ENCODE data around the gene ANKS1A. TPM values are rescaled to one million over a fixed set of nuclear protein-coding genes. Genes with fewer than 3 reads are reported as not detected.

Gene ANKS1A
- total RNA-seq, 1 donor from 2014 or later: 76.9 TPM

DNA sequence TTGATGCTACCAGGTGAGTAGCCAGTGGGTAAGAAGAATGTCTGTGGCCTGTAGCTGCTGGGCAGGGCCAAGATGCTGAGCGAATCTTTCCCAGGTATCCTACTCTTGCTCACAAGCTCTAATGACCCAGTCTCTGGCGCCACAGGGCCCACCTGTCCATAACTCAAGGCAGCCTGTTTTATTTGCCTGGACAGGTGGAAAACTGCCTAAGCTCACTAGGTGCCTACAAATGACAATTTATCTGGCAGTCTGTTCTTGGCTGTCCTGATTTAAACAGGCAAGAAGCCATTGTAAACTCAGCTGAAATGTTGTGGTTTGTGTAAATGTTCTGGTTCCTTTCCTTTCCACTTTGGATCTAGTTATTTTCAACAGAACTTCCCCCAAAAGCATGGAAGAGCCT lies 138.8 kb downstream of the ANKS1A start:
- Mint-ChIP-seq H3K4me3 (ENCODE audit: unreplicated experiment) (no peak overlapping the region), H3K27ac (ENCODE audit: unreplicated experiment) (no peak overlapping the region), H3K36me3 (ENCODE audit: unreplicated experiment) (peaks cover 5% of the 10 kb centered on the region), H3K9me3 (ENCODE audit: unreplicated experiment) (no peaks in the 10 kb centered on the region), H3K4me1 (ENCODE audit: low read depth, unreplicated experiment) (peaks cover 28% of the 10 kb centered on the region), H3K27me3 (ENCODE audit: unreplicated experiment) (peaks cover 7% of the 10 kb centered on the region)
- DNase-seq: no peak
- TF ChIP-seq CTCF (IDR thresholded peaks at IDR 0.05; ENCODE audit: partially characterized antibody, unreplicated experiment): no peak

DNA sequence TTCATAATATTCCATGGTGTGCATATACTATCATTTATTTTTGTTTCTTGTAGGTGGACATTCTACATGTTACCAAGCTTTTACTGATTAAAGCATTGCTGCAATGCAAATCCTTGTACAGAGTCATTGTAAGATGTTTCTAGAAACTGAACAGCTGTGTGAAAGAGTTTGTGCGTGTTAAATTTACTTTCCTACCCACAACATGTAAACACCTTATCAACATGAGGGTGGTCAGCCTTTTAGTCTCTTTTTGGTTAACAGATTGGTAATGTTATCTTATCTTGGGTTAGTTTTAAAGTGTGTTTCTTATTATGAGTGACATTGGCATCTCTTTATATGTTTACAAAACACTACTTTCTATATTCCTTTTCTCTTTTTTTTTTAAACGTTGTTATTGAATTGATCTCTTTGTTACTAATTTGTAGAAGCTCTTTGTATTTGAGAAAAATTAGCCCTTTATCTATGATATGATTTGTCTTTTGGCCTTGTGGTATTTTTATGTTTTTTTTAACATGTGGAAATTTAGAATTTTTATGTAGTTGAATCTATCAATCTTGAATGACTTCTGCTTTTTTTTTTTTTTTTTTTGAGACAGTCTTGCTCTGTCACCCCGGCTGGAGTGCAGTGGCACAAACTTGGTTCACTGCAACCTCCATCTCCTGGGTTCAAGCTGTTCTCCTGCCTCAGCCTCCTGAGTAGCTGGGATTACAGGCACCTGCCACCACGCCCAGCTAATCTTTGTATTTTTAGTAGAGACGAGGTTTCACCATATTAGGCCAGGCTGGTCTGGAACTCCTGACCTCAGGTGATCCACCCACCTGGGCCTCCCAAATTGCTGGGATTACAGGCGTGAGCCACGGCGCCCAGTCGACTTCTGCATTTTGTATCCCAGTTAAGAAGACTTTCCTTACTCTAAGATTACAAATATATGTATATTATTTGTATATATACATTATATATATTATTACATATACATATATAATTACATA lies 140.0 kb downstream of the ANKS1A start:
- Mint-ChIP-seq H3K27me3 (ENCODE audit: unreplicated experiment) (peaks cover 7% of the 10 kb centered on the region), H3K27ac (ENCODE audit: unreplicated experiment) (no peak overlapping the region), H3K4me3 (ENCODE audit: unreplicated experiment) (no peak overlapping the region), H3K9me3 (ENCODE audit: unreplicated experiment) (no peaks in the 10 kb centered on the region), H3K4me1 (ENCODE audit: low read depth, unreplicated experiment) (peaks cover 25% of the 10 kb centered on the region), H3K36me3 (ENCODE audit: unreplicated experiment) (peaks cover 5% of the 10 kb centered on the region)
- no peak for DNase-seq
- no peak for TF ChIP-seq CTCF (IDR thresholded peaks at IDR 0.05; ENCODE audit: partially characterized antibody, unreplicated experiment)

- no peak for TF ChIP-seq CTCF (IDR thresholded peaks at IDR 0.05; ENCODE audit: partially characterized antibody, unreplicated experiment)
- Mint-ChIP-seq H3K9me3 (ENCODE audit: unreplicated experiment) (no peaks in the 10 kb centered on the region), H3K36me3 (ENCODE audit: unreplicated experiment) (peaks cover 5% of the 10 kb centered on the region), H3K27me3 (ENCODE audit: unreplicated experiment) (peaks cover 7% of the 10 kb centered on the region), H3K4me1 (ENCODE audit: low read depth, unreplicated experiment) (peaks cover 20% of the 10 kb centered on the region), H3K4me3 (ENCODE audit: unreplicated experiment) (no peak overlapping the region), H3K27ac (ENCODE audit: unreplicated experiment) (no peak overlapping the region)
- no peak for DNase-seq
These were observed 141.0 kb downstream of the ANKS1A start for GRCh38 chr6:35030099-35030498.

DNA sequence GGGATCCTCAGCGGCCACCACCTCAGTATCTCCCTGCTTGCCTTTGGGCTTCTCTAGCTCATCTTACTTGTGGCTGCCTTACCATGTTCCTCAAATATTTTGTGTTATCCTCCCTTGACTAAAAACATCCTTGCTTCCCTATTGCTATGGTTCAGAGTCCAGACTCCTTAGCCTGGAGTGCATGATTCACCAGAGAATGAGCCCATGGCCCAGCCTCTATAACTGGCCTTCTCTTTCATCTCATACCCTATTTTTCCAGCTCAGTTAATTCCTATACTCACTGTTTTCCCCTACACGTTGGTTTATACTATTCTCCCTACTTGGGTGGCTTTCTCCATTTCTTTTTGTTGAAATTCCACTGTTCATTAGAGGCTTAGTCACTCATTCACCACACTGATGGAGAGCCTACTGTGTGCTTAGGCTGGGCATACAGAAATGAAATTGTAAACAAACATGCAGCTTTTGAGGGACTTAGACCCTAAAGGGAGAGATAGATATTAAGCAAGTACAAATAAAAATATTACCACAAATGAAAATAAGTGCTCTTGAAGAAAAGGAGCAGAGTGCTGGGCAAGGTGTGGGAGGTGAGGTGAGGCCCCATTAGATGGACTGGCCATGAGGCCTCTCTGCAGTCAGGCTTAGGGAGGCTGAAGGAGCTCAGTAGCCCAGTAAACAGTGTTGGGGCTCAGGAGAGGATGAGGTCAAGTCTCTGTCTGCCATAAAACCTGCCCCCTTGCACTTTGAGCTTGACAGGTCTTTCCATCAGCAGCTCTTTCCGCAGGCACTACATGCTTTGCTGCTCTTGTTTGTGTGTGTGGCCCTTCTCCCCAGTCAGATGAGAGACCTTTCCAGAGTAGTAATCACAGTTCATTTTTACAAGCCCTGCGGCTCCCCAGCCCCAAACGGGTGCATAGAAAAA lies 142.8 kb downstream of the ANKS1A start:
- peaks cover 5% of the 10 kb centered on the region for H3K36me3 Mint-ChIP-seq (ENCODE audit: unreplicated experiment)
- TF ChIP-seq CTCF (IDR thresholded peaks at IDR 0.05; ENCODE audit: partially characterized antibody, unreplicated experiment): no peak
- H3K4me3 Mint-ChIP-seq (ENCODE audit: unreplicated experiment): no peak overlapping the region
- peaks cover 15% of the 10 kb centered on the region for H3K4me1 Mint-ChIP-seq (ENCODE audit: low read depth, unreplicated experiment)
- no peak overlapping the region for H3K27ac Mint-ChIP-seq (ENCODE audit: unreplicated experiment)
- no peaks in the 10 kb centered on the region for H3K9me3 Mint-ChIP-seq (ENCODE audit: unreplicated experiment)
- DNase-seq: no peak
- peaks cover 3% of the 10 kb centered on the region for H3K27me3 Mint-ChIP-seq (ENCODE audit: unreplicated experiment)
